PC-9 (cell line): ENCODE results near the gene FANCG.

ENCODE experiments used
- CTCF ChIP-seq: fragments of 200-600 bp; sonication (generic); conservative IDR thresholded peaks from 2 replicates; pipeline ENCODE4 v1.6.1; 2017; ENCODE audit warnings: mixed run types, antibody characterized with exemption, mild to moderate bottlenecking, moderate library complexity
- EZH2 ChIP-seq: fragments of 200-600 bp; sonication (generic); IDR thresholded peaks from 2 replicates; pipeline ENCODE4 v1.8.0; 2017; ENCODE audit warnings: antibody characterized with exemption, low read depth

- TF ChIP-seq CTCF = no peak
- TF ChIP-seq EZH2 = no peak
These were observed 1.7 kb downstream of the FANCG start for GRCh38 chr9:35078066-35078465.
